PFSK-1 (cell line): Measurements from ENCODE around the gene DIAPH2.

Source experiments
- POLR2AphosphoS5 ChIP-seq: IDR thresholded peaks from 2 replicates; pipeline ENCODE4 v1.6.1; 2012; ENCODE audit warnings: low read depth, mild to moderate bottlenecking, control low read depth, low read length, moderate library complexity
- TF ChIP-seq, protein P1 (sequence below), 2 experiments: IDR thresholded peaks; 2 replicates each; pipeline versions ENCODE4 v1.6.1 to v1.8.0; 2011 to 2012; ENCODE audit warnings: low read depth in 2 of 2, low read length in 2 of 2, control low read depth in 1 of 2, inconsistent platforms in 1 of 2, mild to moderate bottlenecking in 1 of 2, moderate library complexity in 1 of 2; ENCODE audit not compliant: insufficient read depth in 1 of 2

DNA sequence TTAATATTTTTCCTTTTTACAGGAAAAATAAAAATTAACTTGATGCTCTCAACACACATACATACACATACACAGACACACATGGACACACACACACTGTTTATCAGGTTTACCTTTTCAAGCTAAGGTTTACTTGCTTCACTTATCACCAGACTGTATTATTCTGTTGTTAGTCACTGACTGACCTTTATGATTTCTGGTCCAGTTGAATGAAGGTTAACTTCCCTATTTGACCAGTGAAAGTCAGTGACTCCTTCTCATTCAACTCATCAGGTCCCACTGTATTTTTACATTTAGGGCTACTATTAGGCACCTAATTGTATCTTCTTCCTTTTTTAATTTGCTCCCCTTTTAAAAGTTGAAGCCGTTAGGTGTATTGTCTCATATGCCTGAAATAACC, 16.0 kb downstream of the DIAPH2 start:
- no peak for TF ChIP-seq POLR2AphosphoS5
- TF ChIP-seq, protein P1, sequence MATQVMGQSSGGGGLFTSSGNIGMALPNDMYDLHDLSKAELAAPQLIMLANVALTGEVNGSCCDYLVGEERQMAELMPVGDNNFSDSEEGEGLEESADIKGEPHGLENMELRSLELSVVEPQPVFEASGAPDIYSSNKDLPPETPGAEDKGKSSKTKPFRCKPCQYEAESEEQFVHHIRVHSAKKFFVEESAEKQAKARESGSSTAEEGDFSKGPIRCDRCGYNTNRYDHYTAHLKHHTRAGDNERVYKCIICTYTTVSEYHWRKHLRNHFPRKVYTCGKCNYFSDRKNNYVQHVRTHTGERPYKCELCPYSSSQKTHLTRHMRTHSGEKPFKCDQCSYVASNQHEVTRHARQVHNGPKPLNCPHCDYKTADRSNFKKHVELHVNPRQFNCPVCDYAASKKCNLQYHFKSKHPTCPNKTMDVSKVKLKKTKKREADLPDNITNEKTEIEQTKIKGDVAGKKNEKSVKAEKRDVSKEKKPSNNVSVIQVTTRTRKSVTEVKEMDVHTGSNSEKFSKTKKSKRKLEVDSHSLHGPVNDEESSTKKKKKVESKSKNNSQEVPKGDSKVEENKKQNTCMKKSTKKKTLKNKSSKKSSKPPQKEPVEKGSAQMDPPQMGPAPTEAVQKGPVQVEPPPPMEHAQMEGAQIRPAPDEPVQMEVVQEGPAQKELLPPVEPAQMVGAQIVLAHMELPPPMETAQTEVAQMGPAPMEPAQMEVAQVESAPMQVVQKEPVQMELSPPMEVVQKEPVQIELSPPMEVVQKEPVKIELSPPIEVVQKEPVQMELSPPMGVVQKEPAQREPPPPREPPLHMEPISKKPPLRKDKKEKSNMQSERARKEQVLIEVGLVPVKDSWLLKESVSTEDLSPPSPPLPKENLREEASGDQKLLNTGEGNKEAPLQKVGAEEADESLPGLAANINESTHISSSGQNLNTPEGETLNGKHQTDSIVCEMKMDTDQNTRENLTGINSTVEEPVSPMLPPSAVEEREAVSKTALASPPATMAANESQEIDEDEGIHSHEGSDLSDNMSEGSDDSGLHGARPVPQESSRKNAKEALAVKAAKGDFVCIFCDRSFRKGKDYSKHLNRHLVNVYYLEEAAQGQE (IDR thresholded peaks at IDR 0.05; ENCODE audit: insufficient read depth in 1 of 2, low read depth in 2 of 2, low read length in 2 of 2) = no peak
